Measurements from ENCODE around the gene UPF1. TPM values are rescaled to one million over a fixed set of nuclear protein-coding genes. Genes with fewer than 3 reads are reported as not detected.

UPF1 gene
- total and polyA plus RNA-seq, 2 of the 13 experiments (the other 11 are each of a cell fraction or from before 2014, with no cell fraction given): 16.9 to 41.8 TPM

- H3K9me3 ChIP-seq (ENCODE audit: low read length): no peaks in the 10 kb centered on the region
- no peak overlapping the region for H2AFZ ChIP-seq (ENCODE audit: low read length)
- 50% methylated on average over 10 of the region's 19 CpGs for WGBS (ENCODE audit: low lambda C conversion rate)
- intact Hi-C loops (cut with micrococcal nuclease; ENCODE audit: unreplicated experiment): no loop called here
- H3K36me3 ChIP-seq (replicated peaks in 1 of 2; ENCODE audit: control insufficient read depth in 1 of 2, insufficient read depth in 2 of 2, low read length in 2 of 2): no peaks in the 10 kb centered on the region
- no peak for DNase-seq (ENCODE audit: low spot score)
- FAIRE-seq: no peak
- in situ Hi-C loops (cut with HindIII; ENCODE audit: extremely low pct_ligation_motif_present, low pct_unique_long_range_greater_than_20kb): no loop called here
- no peak overlapping the region for H3K9ac ChIP-seq (ENCODE audit: insufficient read depth, low read depth, low read length)
- H3K27me3 ChIP-seq (ENCODE audit: control insufficient read depth in 1 of 2, insufficient read depth in 2 of 2, low read length in 2 of 2): peaks cover 6 to 17% of the 10 kb centered on the region in 2 experiments; a peak in 3 of 5 replicates
- peaks cover 66% of the 10 kb centered on the region for H3K4me1 ChIP-seq (ENCODE audit: insufficient read depth, low read length)
- ATAC-seq: no peak; the same call in 2 of the 3 replicates
- H3K27ac ChIP-seq (ENCODE audit: extremely low read length, insufficient read depth, low read length): no peak overlapping the region
- TF ChIP-seq ZNF33B (CRISPR knock-in tag; IDR thresholded peaks at IDR 0.05) (no peak), ZBTB25 (CRISPR knock-in tag; IDR thresholded peaks at IDR 0.05) (no peak), ARHGAP35 (CRISPR knock-in tag; IDR thresholded peaks at IDR 0.05; ENCODE audit: borderline replicate concordance) (no peak), MTA3 (CRISPR knock-in tag; IDR thresholded peaks at IDR 0.05) (no peak), DBP (CRISPR knock-in tag; IDR thresholded peaks at IDR 0.05; ENCODE audit: not compliant biosample characterization) (no peak), NFE2L1 (CRISPR knock-in tag; IDR thresholded peaks at IDR 0.05; ENCODE audit: borderline replicate concordance) (no peak), SRY (CRISPR knock-in tag; IDR thresholded peaks at IDR 0.05) (no peak), HMGXB4 (CRISPR knock-in tag; IDR thresholded peaks at IDR 0.05; ENCODE audit: borderline replicate concordance in 1 of 2, low read depth in 1 of 2) (no peak), MEIS2 (CRISPR knock-in tag; IDR thresholded peaks at IDR 0.05) (no peak), ZSCAN30 (CRISPR knock-in tag; IDR thresholded peaks at IDR 0.05) (no peak), ZNF766 (CRISPR knock-in tag; IDR thresholded peaks at IDR 0.05; ENCODE audit: borderline replicate concordance) (no peak), ATF4 (CRISPR knock-in tag; IDR thresholded peaks at IDR 0.05) (no peak), ZNF10 (CRISPR knock-in tag; IDR thresholded peaks at IDR 0.05; ENCODE audit: borderline replicate concordance, low read depth) (no peak), ETV5 (CRISPR knock-in tag; IDR thresholded peaks at IDR 0.05; ENCODE audit: borderline replicate concordance) (no peak)
- no peak overlapping the region; a peak in 1 of 6 replicates for H3K4me3 ChIP-seq (replicated peaks in 1 of 3; ENCODE audit: insufficient read depth in 1 of 3, low read depth in 2 of 3, low read length in 3 of 3)
- H3K4me2 ChIP-seq (ENCODE audit: low read depth, low read length): 0 out of 2 replicates have a peak overlapping the region, but pooled peaks have one; percentile 7
- CTCF ChIA-PET (ENCODE audit: low intra/inter-chr PET ratio, low total read pairs): no interaction called here
- POLR2A ChIA-PET: interaction anchor here (1.5 kb wide), 1 partner anchor 32 kb away, joined by 3 read pairs; no protein-coding TSS in a partner anchor
- no peaks in the 10 kb centered on the region for H3K79me2 ChIP-seq (ENCODE audit: insufficient read depth, low read length)
- no peaks in the 10 kb centered on the region for H4K20me1 ChIP-seq (ENCODE audit: insufficient read depth, low read length)
- no TSS peak for BruUV-seq (replicated peaks)
Measured at GRCh38 chr19:18807861-18808331, 23.9 kb upstream of the UPF1 start.

Data from HepG2 (cell line).